NCI-H2107 (cell line): ENCODE measurements around the gene RHEX.
A peak's percentile ranks its signal among the peaks of the same experiment; 100 is the strongest.
"Not testable (repeated sequence)": the region's sequence is repeated elsewhere in the genome, so short reads cannot be mapped to it uniquely, and the experiment has no call there.

ENCODE experiments used
- DNase-seq: peaks from one replicate; lab custom pipeline; 2025; lab: John Stamatoyannopoulos, UW

RHEX gene

DNA sequence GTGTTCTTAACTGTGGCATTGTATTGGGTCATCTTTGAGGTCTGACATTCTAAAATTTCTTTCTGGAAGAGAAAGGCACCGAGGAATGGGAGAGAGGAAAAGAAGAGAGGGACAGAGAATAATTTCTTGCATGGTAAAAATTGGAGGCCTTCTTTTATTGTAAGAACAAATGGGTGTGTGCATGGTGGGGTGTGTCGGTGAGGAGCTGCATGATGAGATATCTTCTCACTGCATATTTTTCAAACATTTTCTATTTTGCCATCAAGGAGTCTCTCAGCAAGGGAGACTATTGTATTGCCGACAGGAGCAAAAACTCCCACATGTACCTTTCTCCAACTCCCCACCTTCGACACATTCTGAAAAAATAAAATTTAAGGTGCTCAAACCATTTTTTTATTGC lies 22.8 kb upstream of the RHEX start:
- no peak for DNase-seq

DNA sequence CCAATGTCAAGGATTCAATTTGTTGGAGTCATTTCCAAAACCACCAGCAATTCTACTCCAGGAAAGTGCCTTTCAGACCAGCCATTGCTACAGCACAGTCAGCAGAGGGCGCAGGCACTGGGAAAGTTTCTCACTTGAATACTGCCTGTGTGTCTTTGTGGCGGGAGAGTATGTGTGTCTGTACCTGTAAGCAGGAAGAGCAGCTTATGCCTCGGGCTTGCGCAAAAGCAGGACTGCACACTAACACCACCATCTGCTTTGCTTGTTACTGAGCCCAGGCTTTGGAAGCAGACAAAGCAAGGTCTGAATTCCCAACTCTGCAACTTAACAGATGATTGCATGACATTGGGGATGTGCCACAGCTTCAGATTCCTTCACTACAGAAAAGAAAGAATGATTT lies 22.3 kb upstream of the RHEX start:
- DNase-seq, result peak; percentile 87

DNA sequence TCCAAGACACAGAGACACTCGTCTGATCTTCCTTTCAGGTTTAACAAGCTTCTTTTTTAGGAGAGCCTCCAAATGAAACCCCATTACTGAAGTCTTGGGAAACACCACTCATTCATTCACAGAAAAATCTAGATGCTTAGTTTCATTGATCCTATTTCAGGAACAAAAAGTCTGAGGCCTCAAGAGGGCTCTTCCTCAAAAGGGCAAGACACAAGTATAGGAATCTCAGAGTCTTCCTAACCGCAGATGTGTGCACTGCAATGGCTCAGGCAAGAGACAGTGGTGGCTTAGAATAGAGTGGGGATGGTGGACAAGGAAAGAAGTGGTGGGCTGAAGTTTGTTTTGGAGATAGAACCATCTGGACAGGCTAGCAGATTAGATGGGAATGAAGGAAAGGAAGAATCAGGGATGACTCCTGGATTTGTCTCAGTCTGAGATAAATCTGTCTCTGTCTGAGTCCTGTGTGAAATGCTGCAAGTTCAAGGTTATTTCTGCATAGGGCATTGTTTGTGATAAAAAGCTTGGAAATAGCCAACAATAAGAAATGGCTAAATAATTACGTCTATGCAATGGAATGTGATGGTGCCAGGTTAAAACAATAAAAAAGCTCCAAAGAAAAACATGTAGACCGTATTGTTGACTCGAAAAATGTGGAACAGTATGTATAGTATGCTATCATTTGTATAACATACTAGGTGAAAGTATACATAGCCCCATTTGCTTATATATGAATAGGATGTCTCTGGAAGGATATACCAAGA lies 20.4 kb upstream of the RHEX start:
- DNase-seq, result no peak

DNA sequence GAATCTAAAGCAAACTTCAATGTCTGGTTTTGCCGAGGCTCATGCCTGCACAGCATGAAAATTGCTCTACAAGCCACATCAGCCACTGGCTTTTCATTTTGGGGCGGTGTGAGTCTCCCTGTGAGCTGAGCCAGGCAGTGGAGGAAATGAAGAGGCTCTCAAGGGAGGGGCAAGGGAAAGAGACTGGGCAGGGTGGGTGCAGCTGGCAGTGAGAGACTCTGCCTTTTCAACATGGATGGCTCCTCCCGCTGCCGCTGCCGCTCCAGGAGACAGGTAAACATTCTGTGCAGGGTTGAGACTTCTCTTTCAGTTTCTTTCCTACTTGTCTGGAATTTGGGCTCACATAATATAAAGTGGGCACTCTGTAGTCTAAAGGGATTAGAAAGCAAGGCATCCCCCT lies 17.9 kb upstream of the RHEX start:
- DNase-seq, result peak; percentile 34

DNA sequence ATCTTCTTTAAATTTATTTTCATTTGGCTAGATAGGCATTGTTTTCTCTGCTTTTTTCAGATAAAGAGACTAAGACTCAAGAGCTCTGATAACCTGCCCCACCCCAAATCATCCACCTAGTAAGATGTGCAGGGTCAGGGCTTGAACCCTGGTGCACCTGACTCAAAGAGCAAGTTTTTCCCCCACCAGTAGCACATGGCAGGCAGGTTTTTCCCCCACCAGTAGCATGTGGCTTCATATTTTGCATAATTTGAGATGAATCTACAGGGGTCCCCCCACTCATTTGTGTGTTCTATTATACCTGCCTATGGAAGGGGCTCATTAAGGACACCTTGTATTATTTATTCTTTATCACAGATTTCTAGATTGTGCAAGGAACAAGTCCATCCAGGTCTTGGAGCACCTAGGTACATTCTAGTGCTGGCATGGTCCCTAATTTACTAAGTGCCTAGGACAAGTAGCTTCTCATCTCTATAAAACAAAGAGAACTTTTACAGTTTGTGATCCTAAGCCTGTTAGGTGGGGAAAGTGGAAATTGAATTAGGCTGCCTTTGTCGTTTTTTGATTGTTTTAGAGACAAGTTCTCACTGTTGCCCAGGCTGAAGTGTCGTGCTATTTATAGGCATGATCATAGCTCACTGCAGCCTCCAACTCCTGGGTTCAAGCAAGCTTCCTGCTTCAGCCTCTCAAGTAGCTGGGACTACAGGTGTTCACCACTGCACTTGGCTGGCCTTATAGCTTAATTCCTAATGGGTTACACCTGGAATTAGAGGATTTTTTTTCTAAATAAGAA lies 16.1 kb upstream of the RHEX start:
- DNase-seq, result no peak

DNA sequence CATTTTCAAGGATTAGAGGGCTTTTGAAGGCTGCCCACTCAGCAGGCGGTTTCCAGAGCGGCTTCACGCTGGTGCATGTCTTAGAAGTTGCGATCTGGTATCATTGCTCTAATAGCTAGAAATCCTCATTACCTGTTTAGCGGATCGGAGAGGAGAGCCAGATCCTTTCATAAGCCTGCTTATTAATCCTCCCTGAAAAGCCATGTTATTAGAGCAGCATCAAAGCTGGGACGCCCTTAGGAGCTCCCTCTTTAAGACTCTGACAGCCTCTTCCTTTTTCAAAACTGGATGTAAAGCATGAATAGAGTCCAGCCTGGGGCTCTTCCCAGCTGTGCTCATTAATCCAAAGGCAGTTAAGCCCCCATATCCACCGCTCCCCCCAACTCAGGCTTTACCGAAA lies 15.4 kb upstream of the RHEX start:
- no peak for DNase-seq

DNA sequence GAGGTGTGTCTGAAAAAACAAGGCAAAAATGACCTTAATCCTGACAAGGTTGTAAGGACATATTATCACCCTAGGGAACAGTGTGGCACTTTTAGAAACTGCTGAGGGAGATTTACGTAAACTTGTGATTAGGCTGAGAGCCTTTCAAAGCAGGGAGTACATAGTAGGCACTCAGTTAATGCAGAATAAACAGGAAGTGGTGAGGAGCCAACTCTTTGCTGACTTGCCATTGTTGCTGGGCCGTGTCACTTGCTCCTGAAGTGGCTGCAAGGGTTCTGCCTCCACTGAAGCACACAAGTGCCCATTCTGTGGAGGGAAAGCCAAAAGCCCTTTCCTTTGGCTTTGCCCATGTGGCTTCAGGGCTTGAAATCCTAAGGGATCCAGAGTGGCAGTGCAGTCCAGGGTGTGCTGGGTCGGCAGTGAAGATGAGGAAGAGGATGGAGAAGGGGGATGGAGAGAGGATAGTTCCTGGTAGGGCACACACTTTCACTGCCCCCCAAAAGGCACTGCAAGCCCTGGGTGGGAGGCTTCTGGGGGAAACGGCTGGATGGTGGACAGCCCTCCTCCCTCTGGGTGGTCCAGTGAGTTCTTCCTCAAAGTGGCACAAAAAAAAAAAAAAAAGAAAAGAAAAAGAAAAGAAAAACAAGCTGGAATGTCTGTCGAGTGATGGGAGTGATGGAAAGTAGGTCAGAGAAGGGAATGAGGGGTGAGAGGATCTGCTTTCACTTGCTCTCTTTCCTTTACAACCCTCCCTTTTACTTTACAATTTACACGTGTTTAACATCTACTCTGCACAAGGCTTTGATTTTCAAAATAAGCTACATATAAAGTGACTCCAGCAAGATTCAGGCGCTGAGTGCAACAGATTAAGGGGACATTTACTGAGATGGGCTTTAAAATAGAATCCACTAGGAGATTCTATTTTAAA lies 13.7 kb upstream of the RHEX start:
- no peak for DNase-seq

DNA sequence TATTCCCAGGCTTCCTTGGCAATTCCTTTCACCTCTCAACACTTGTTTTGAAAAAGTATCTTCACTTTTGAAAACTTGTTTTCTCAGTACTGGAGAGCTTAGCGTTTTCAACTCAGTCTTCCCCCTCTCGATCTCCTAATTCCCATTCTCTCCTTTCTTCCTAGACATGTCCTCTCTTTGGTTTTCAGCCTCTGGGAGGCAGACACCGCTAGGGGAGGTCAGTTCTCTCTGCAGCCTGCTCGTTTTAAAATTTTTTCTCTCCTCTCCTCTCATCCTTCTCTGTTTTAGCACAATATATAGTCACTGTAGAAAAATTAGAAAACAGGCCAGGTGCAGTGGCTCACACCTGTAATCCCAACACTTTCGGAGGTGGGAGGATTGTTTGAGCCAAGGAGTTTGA lies 12.6 kb upstream of the RHEX start:
- no peak for DNase-seq

DNA sequence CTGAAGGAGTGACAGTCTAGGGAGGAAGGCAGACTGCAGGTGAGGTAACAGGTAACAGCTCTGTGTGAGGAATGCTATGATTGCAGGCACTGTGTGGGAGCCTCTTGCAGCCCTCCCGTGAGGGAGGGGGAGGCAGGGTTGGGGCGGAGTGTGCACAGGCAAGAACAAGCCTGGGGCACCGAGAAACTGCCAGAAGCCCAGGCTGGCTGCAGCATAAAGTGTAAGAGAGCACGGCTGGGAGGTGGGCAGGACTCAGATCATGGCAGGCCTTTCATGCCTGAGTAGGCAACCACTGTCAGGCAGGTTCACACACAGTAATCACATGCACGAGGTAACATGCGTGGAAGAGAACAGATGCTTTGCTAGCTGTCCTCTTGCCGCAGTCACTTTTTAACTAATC lies 11.3 kb upstream of the RHEX start:
- no peak for DNase-seq

DNA sequence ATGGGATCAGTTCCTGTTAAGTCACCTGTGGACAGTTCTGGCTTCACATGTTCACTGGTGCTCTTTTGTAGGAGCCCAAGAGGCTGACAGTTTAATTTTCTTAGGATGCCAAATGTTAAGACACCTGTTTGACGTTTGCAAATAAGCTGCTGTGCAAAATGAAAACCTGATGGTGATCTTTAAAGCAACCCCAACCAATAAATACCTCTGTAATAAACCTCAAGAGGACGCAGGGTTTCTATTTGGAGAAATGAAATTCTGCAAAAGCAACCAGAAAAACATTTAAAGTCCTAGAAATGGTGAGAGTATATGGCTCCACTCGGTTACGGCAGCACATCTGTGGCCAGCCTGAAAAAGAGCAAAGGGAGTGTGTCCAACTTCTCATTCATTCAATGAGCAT lies 5.7 kb upstream of the RHEX start:
- DNase-seq, result no peak

DNA sequence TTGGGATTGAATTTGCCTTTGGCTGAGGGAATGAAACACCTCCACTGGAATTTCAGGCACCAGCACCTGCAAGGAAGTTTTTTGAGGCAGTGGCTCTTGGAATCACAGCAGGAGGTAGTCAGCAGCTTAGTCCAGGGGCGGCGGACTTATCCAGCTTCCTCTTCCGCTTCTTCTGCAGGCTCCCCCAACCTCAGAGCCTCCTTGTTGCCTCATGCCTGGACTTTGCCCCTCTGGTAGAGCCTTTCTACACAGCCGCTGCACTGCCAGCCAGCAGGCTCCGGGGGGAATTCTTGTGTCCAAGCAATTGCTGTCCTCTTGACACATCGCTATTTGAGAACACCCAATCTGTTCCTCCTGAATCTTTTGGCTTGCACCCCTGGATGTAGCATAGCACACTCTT lies 4.4 kb upstream of the RHEX start:
- DNase-seq, result no peak

DNA sequence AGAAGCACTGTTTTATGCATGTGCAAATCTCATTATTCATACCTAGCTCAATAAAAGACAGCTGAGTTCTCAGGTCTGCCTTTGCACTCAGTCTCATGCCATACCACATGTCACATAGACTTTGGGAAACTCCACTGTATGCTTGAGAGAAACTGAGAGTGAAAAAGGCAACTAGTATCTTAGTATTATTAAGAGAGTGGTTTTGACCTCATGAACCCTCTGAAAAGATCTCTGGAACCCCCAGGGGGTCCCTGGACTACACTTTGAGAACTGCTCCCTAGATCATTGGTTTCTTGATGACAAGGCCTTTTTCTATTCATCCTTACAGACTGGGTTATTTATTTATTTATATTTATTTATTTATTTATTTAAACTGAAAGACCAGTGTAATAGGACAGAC lies 3.7 kb upstream of the RHEX start:
- DNase-seq, result no peak

DNA sequence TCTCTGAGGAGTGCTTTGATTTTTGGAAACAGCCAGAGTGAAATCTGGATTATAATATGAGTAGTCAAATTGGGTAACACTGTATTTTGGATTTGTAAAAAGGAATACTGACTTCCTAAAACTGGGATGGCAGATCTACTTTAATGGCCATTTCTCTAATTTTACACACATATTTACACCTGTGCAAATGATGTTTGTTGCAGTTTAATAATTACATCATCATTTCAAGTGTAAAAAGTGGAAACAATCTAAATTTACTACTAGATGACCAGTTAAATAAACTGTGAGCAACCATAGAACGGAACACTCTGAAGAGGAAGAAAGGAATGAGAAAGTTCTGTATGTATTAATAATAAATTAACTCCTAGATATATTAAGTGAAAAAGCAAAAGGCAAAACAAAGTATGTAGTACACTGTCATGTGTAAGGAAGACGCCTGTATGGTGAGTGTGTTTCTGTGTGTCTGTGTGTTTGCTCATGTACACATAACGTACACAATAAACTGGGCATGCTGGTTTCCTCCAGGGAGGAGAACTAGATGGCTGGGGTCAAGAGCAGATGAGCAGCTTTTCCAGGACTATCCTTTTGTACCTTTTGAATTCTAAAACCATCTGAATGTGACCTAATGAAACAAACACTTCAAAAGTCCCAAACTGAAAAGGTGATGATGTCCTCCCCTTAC lies 2.9 kb upstream of the RHEX start:
- DNase-seq, result no peak

DNA sequence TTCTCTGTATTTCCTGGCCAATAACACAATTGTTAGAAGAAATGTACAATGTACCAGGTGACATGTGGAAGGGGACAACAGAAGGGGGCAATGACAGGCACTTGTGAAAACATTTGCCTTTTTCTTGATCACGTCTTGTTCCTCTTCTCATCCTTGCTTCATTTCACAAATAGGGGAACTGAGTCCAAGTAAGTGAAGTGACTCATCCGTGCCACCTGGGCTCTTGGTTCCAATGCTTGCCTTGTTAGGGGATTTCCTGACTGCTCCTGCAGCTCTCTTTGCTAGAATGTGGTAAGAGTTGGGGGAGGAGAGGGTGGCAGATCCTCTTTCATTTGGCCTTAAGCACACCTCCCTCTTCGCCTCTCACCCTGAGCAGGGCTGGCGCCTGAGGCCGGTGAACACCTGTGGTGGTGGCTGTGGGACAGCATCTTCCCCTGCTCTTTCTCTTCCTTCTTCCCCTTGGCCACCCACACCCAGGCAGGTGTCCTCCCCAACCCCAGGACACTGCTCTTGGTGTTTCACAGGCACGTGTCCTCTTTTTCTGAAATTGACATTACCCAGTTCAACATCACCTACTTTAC lies 2.2 kb upstream of the RHEX start:
- no peak for DNase-seq

DNA sequence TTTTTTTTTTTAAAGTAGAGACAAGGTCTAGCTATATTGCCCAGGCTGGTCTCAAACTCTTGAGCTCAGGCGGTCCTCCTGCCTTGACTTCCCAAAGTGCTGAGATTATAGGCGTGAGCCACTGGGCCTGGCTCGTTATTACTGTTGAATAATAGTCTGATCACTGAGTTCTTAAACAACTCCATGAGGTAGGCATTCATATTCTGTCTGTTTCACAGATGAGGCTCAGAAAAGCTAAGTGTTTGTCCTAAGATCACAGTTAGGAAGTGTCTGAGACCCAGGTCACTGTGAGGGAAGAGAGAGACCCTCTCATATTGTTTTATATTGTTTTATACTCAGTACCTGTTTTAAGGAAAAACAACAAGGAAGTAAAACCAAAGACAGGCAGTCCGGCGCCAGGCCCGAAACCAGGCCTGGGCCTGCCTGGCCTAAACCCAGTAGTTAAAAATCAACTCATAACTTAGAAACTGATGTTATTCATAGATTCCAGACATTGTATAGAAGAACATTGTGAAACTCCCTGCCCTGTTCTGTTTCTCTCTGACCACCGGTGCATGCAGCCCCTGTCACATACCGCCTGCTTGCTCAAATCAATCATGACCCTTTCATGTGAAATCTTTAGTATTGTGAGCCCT lies 625 bp upstream of the RHEX start:
- not testable (repeated sequence) for DNase-seq

DNA sequence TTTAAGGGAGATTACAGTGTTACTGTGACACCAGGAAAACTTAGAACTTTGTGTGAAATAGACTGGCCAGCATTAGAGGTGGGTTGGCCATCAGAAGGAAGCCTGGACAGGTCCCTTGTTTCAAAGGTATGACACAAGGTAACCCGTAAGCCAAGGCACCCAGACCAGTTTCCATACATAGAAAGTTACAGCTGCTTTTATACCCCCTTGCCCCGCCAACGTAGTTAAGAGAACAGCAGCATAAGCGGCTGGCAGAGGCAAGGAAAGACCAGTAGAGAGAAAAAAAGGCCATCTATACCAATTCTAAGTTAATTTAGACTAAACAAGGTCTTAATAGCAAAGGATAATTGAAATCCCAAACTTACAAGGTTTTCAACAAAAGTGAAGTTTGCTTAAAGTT lies 643 bp downstream of the RHEX start:
- not testable (repeated sequence) for DNase-seq

DNA sequence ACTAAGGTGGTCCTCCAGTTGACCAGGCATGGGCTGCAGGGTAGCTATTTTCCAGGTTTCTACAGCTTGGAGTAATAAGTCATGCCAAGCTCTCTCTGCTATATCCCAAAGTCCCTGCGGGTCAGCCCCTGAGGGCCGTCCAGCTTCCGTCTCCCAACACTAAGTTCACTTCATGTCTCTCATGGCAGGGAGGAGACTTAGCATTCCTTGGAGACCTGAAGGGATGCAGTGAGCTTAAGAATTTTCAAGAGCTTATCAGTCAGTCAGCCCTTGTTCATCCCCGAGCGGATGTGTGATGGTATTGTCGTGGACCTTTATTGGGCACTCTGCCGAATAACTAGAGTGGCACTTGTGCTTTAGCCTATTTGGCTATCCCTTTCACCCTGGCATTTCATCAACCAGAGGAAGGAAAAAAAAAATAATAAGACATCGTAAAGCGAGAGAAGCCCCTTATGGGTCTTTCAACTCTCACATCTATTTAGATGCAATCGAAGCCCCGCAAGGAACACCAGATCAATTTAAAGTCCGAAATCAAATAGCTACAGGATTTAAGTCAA lies 2.2 kb downstream of the RHEX start:
- not testable (repeated sequence) for DNase-seq

DNA sequence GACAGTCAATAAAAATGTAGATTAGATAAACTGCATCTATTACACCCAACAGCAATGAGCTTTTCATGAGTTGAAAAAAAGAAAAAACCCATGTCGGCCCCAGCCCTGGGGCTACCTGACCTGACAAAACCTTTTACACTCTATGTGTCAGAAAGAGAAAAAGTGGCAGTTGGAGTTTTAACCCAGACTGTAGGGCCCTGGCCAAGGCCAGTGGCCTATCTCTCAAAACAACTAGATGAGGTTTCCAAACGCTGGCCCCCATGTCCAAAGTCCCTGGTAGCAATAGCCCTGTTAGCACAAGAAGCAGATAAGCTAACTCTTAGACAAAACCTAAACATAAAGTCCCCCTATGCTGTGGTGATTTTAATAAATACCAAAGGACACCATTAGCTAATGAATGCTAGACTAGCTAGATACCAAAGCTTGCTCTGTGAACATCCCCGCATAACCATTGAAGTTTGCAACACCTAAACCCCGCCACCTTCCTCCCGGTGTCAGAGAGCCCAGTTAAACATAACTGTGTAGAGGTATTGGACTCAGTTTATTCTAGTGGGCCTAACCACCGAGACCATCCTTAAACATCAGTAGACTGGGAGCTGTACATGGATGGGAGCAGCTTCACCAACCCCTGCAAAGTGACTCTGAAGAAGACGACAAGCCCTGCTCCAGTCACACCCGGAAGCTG lies 2.8 kb downstream of the RHEX start:
- DNase-seq, result not testable (repeated sequence)

DNA sequence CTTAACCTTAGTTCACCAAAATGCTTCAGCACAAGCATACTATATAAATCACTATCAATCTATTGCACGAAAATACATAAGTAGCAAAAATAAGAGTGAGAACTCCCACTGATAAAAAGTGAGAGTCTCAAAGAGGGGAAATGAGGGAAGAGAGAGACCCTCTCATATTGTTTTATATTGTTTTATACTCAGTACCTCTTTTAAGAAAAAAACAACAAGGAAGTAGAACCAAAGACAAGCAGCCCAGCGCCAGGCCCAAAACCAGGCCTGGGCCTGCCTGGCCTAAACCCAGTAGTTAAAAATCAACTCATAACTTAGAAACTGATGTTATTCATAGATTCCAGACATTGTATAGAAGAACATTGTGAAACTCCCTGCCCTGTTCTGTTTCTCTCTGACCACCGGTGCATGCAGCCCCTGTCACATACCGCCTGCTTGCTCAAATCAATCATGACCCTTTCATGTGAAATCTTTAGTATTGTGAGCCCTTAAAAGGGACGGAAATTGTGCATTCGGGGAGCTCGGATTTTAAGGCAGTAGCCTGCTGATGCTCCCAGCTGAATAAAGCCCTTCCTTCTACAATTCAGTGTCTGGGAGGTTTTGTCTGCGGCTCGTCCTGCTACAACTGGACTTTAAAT lies 5.4 kb downstream of the RHEX start:
- not testable (repeated sequence) for DNase-seq

DNA sequence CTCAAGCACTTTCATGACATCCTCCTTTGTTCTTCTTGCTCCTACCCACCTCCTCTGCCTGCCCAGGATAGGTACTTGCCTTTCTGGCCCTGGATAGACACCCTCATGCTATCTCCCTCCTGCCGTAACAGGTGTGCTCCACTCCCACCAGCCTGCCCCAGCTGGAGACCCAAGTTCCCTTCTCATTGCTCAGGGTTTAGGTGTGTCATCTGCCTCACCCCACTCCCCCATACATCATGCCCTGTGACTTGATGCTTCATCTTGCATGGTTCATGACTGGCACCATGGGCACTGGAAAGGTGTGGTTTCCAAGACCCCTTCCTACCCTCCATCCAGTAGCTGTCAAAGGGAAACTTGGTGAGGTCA lies 5.9 kb downstream of the RHEX start:
- no peak for DNase-seq
